KMS-11 (cell line): ENCODE measurements around the gene DAP.

ENCODE experiments used
- H2AFZ ChIP-seq: fragments of 200-600 bp; sonication (generic); 2 replicates; pipeline ENCODE4 v1.6.1; 2016; ENCODE audit warnings: antibody characterized with exemption, mixed run types, low read depth
- H3K27ac ChIP-seq: fragments of 200-600 bp; sonication (generic); 2 replicates; pipeline ENCODE4 v1.6.1; 2016; ENCODE audit warnings: mild to moderate bottlenecking, mixed run types
- H3K27me3 ChIP-seq: fragments of 200-600 bp; sonication (generic); 2 replicates; pipeline ENCODE4 v1.6.1; 2017; ENCODE audit warnings: mild to moderate bottlenecking, low read depth, mixed run types, moderate library complexity; ENCODE audit not compliant: insufficient read depth
- H3K36me3 ChIP-seq: fragments of 200-600 bp; sonication (generic); 2 replicates; pipeline ENCODE4 v1.6.1; 2017; ENCODE audit warnings: mild to moderate bottlenecking, mixed run types; ENCODE audit not compliant: insufficient read depth
- H3K4me1 ChIP-seq: fragments of 200-600 bp; sonication (generic); 2 replicates; pipeline ENCODE4 v1.6.1; 2016; ENCODE audit warnings: mild to moderate bottlenecking, low read depth, mixed run types; ENCODE audit not compliant: poor library complexity, severe bottlenecking
- H3K4me2 ChIP-seq: fragments of 200-600 bp; sonication (generic); 2 replicates; pipeline ENCODE4 v1.7.0; 2016; ENCODE audit warnings: mild to moderate bottlenecking, mixed run types
- H3K4me3 ChIP-seq: fragments of 200-600 bp; sonication (generic); IDR thresholded peaks from 2 replicates; pipeline ENCODE4 v1.6.1; 2017; ENCODE audit warnings: low read depth, low read length, mixed read lengths; ENCODE audit not compliant: insufficient read depth
- H3K79me2 ChIP-seq: fragments of 200-600 bp; sonication (generic); 2 replicates; pipeline ENCODE4 v1.6.1; 2016; ENCODE audit warnings: low read depth, mixed run types; ENCODE audit not compliant: insufficient read depth
- H3K9ac ChIP-seq: fragments of 200-600 bp; sonication (generic); 2 replicates; pipeline ENCODE4 v1.6.1; 2016; ENCODE audit warnings: mild to moderate bottlenecking, mixed run types
- H4K20me1 ChIP-seq: fragments of 200-600 bp; sonication (generic); 2 replicates; pipeline ENCODE4 v1.6.1; 2016; ENCODE audit warnings: mild to moderate bottlenecking, mixed run types; ENCODE audit not compliant: insufficient read depth
- TF ChIP-seq, protein P1 (sequence below): fragments of 200-600 bp; sonication (generic); conservative IDR thresholded peaks from 2 replicates; pipeline ENCODE4 v1.6.1; 2017; ENCODE audit warnings: low read depth, mild to moderate bottlenecking, antibody characterized with exemption, low read length, moderate library complexity, mixed read lengths

Gene DAP

DNA sequence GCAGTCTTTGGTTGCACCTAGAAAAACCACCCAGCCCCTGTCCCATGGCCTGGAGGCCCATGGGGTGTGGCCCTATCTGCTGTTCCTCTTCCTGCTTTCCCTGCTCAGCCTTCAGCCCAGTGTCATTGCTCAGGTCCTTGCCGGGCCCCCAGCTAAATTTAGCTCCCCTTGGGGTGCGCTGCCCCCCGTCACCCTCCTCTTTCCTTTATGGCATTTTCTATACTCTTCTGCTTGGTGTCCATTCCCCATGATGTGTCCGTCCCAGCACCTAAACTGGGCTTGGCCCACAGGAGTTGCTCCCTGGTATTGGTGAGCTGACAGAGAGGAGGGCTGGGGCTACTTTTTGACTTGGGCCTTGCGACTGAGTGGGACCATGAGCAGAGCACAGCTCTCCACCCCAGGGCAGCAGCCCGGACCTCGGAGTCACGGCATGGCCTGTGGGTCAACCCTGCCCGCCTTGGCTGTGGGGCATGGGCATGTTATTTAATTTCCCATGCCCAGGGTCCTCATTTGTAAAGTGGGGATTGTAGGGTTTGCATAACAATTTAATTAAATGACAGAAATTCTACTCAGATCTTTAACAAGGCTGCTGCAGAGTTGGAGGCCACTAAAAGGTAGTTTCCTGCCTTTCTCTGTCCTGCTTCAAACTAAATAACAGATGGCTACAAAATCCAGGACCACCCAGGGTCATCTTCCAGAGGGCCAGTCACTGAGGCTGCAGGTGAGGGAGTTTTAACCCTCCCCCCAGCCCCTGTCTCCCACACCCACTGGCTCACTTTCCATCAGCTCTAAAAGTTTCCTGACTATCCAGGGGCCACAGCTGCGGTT, 98.2 kb downstream of the DAP start:
- Histone ChIP-seq H3K79me2 (no peaks in the 10 kb centered on the region), H3K27me3 (no peaks in the 10 kb centered on the region), H3K9ac (no peak overlapping the region), H3K4me1 (no peaks in the 10 kb centered on the region), H4K20me1 (no peaks in the 10 kb centered on the region), H3K4me3 (no peak overlapping the region), H3K27ac (no peak overlapping the region), H3K36me3 (no peaks in the 10 kb centered on the region), H3K4me2 (no peak overlapping the region), H2AFZ (no peak overlapping the region)
- TF ChIP-seq, protein P1, sequence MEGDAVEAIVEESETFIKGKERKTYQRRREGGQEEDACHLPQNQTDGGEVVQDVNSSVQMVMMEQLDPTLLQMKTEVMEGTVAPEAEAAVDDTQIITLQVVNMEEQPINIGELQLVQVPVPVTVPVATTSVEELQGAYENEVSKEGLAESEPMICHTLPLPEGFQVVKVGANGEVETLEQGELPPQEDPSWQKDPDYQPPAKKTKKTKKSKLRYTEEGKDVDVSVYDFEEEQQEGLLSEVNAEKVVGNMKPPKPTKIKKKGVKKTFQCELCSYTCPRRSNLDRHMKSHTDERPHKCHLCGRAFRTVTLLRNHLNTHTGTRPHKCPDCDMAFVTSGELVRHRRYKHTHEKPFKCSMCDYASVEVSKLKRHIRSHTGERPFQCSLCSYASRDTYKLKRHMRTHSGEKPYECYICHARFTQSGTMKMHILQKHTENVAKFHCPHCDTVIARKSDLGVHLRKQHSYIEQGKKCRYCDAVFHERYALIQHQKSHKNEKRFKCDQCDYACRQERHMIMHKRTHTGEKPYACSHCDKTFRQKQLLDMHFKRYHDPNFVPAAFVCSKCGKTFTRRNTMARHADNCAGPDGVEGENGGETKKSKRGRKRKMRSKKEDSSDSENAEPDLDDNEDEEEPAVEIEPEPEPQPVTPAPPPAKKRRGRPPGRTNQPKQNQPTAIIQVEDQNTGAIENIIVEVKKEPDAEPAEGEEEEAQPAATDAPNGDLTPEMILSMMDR: no peak

DNA sequence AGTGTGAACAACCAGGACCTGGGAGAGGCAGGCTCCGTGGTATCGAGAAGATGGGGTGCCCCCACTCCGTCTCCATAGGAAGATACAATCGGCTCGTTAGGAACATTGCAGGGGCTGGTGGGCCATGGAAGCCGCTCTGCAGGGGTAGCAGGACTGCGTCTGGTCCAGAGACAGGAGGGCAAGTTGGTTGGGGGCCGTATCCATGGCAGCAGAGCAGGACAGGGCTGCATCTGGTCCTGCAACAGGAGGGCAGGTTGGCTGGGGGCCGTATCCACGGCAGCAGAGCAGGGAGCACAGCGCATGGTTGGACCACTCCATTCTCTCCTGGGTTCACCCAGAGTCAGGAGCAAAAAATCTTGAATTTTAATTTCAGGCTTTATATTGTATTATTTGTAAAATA, 99.0 kb downstream of the DAP start:
- Histone ChIP-seq H3K4me3 (no peak overlapping the region), H3K4me1 (no peaks in the 10 kb centered on the region), H3K9ac (no peak overlapping the region), H3K27me3 (no peaks in the 10 kb centered on the region), H3K79me2 (no peaks in the 10 kb centered on the region), H4K20me1 (no peaks in the 10 kb centered on the region), H3K27ac (no peak overlapping the region), H2AFZ (no peak overlapping the region), H3K4me2 (no peak overlapping the region), H3K36me3 (no peaks in the 10 kb centered on the region)
- TF ChIP-seq, protein P1: no peak

DNA sequence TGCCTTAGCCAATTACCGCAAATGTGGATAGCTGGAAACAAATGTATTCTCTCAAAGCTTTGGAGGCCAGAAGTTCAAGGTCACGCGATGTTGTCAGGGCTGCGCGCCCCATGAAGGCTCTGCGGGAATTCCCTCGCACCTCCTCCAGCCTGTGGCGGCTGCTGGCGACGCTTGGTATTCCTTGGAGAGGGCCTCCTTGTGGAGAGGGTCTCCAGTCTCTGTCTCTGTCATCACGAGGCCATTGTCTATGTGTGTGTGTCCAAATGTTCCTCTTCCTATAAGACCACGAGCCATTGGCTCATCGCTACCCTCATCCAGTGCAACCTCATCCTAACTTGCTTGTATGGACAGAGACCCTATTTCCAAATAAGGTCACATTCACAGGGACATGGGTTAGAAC, 99.6 kb downstream of the DAP start:
- no peaks in the 10 kb centered on the region for H3K36me3 ChIP-seq
- no peaks in the 10 kb centered on the region for H4K20me1 ChIP-seq
- H2AFZ ChIP-seq: no peak overlapping the region
- H3K27ac ChIP-seq: no peak overlapping the region
- no peaks in the 10 kb centered on the region for H3K27me3 ChIP-seq
- H3K4me1 ChIP-seq: no peaks in the 10 kb centered on the region
- no peaks in the 10 kb centered on the region for H3K79me2 ChIP-seq
- TF ChIP-seq, protein P1: no peak
- H3K4me3 ChIP-seq: no peak overlapping the region
- no peak overlapping the region for H3K4me2 ChIP-seq
- no peak overlapping the region for H3K9ac ChIP-seq

DNA sequence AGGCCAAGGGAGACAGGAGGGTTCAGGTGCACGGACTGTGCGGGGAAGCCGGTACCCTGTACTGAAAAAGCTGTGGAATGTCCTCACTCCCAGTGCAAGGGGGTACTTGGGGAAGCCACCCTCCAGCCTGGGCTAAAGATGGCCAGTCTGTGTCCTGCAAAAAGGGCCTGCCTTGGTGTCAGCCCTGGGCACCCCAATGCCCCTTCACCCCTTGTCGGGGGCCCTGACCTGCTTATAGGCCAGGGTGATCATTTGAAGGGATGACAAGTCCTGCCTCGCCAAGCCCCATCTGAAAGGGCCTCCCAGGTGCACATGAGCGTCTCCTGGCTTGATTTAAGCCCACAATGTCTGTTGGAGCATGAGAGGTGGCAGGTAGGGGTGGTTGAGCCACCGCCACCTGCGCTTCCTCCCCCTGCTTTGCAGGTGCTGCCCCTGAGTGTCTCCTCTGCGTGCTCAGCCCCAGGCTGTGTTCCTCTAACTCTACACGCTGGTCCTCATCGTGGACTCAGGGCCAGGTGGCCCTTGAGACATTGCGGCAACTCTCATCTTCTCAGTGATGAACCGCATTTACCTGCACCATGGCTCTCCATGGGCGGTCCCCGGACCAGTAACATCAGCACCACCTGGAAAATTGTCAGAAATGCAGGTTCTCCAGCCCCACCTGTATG, 100.2 kb downstream of the DAP start:
- no peak overlapping the region for H3K9ac ChIP-seq
- no peaks in the 10 kb centered on the region for H3K4me1 ChIP-seq
- H3K4me2 ChIP-seq: no peak overlapping the region
- no peak overlapping the region for H2AFZ ChIP-seq
- H3K36me3 ChIP-seq: no peaks in the 10 kb centered on the region
- TF ChIP-seq, protein P1: no peak
- H3K27me3 ChIP-seq: no peaks in the 10 kb centered on the region
- no peaks in the 10 kb centered on the region for H3K79me2 ChIP-seq
- H3K4me3 ChIP-seq: no peak overlapping the region
- H4K20me1 ChIP-seq: no peaks in the 10 kb centered on the region
- no peak overlapping the region for H3K27ac ChIP-seq
